DMS53 treated with DMSO at 0.1 percent for 48 hours (cell line): ENCODE results near the gene ADAMTS13.

Experiments used
- DNase-seq: peaks from one replicate; lab custom pipeline; 2025; ENCODE audit not compliant: unreplicated experiment; lab: John Stamatoyannopoulos, UW

Gene ADAMTS13

DNA sequence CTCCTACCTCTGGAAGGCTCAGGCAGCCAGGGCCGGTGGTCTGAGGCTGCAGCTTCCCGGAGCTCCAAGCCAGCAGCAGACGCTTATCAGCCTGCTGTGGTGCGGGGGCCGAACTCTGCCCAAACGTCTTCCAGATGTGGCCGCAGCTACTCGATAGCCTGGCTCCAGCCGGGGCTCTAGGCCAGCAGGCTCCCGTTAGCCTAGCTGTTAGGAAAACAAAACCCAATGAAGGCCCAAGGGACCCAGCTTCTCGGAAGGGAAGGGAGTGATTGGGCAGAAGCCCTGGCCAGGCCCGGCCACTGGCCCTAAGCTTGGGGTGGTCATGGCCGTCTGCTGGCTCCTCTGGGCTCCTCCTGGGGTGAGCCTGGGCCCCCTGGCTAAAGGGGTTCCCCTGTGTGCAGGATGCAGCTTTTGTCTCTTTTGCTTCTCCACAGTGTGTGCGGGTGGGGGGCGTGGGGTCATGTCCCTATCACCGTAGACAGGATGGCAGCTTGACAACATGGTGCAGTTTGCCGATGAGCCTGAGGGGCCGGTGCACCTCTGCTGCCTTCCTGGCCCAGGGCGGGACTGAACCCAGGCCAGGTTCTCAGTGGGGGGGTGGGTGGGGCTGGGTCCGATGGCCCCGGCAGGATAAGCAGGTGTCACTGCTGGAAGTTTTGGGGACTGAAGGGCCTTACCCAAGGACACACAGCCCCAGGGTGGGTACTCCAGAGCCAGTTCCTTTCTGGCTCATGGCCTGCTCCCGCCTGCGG is 83.9 kb downstream of the ADAMTS13 start:
- DNase-seq, result no peak

DNA sequence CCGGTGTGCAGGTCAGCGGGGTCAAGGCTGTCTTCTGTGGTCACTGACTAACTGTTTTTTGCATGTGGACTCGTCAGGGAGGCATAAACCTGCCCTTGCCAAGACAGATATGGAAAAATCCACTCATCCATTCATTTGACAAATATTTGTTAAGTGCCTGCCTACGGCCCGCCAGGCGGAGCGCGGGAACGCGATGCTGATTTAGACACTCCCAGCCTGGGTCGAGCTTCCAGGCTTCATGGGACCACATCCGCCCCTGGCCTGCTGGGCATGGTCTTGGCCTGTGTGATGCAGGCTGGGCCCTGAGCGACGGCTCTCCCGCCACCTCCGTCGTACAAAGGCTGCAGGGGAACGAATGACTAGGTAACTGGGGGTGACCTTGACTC is 84.5 kb downstream of the ADAMTS13 start:
- peak; percentile 37 for DNase-seq

DNA sequence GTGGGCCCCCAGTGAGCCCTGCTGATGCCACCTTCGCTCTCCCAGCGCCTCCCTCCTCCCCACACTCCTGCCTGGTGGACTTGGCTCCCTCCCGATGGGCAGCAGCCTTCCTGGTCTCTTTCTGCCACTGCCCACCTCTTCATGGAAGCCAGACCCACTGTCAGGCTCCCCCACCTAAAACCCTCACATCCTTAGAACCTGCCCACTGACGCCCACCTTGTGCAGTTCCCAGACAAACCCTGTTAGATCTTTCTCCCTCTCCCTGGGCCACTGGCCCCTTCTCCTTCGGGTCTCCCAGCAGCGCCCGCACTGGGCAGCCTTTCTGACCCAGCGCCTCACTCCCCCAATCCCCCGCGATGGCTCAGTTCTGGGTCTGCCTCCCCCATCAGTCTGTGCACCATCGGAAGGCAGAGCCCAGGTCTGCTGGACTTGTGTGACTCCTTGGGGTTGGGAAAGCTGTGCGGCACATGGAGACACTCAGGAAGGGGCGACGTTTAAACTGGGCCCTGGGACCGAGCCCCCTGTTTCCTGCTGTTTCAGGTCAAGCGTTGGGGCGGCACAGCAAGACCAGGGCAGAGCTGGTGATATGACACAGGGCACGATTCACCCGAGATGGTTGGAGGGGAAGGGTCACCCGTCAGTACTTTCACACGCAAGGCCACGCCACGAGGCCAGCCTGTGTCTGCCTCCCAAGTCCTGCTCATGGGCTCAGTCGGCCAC is 85.2 kb downstream of the ADAMTS13 start:
- DNase-seq, result no peak

DNA sequence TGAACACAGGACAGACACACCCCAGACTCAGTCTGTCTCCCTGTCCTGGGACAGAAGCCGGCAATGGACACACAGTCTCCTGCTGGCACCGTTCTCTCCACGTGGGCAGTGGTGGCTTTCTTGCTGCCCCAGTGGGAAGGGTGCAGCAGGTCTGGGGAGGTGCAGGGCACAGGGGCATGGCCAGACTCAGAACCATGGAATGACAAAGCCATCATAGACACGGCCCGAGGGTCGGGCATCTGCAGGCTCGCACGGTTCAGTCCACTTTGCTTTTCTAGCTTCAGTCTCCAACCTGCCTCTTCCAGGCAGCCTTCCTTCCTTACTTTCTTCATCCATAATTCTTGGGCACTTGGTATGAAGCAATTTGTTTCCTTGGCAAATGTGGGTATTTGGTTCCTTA is 85.9 kb downstream of the ADAMTS13 start:
- DNase-seq, result no peak
